IPS-18c (cell line): ENCODE results near the gene APEX1.

Experiments
- H3K4me3 ChIP-seq: 2 replicates; pipeline ENCODE4 v1.7.0; 2013; ENCODE audit warnings: low read depth, mild to moderate bottlenecking, low read length, moderate library complexity; ENCODE audit not compliant: insufficient read depth
- H3K9me3 ChIP-seq: one replicate; pipeline ENCODE4 v1.6.1; 2013; ENCODE audit warnings: mild to moderate bottlenecking, low read length, moderate library complexity; ENCODE audit not compliant: control insufficient read depth, insufficient read depth

The APEX1 gene

DNA sequence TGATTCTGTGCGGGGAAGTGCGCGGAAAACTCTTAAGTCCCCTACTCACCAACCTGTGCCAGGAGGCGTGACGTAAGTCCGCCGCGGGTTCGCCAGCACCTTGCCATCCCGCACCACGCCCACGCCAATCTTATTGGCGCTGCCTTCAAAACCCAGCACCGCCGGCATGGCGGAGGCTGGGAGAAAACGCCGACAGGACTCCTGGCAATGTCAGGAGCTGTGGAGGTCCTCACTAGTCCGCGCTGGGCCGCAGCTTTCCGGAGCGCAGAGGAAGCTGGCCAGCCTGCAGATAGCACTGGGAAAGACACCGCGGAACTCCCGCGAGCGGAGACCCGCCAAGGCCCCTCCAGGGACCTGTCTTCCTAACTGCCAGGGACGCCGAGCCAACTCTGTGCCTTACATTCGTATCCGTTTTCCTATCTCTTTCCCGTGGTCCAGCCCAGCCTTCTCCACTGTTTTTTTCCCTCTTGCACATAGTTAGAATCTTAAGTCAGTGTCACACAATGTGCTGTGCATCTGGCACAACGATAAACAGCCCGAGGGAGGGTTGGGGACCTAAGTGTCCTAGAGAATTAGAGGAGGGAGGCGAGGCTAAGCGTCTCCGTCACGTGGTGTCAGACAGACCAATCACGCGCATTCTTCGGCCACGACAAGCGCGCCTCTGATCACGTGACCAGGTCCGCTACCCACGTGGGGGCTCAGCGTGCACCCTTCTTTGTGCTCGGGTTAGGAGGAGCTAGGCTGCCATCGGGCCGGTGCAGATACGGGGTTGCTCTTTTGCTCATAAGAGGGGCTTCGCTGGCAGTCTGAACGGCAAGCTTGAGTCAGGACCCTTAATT is at the start of gene APEX1, which contains the start of gene OSGEP:
TSS of gene APEX1 (plus strand) at position 711 of the 839 bp plus-strand sequence. CDS start 420 bp downstream, outside the sequence.
TSS of gene OSGEP (minus strand) at position 297 of the 839 bp plus-strand sequence. CDS start at position 168, 129 bp downstream.
- Histone ChIP-seq H3K9me3 (no peaks in the 10 kb centered on the region), H3K4me3 (peak within 1 kb of the TSS; percentile 56)

DNA sequence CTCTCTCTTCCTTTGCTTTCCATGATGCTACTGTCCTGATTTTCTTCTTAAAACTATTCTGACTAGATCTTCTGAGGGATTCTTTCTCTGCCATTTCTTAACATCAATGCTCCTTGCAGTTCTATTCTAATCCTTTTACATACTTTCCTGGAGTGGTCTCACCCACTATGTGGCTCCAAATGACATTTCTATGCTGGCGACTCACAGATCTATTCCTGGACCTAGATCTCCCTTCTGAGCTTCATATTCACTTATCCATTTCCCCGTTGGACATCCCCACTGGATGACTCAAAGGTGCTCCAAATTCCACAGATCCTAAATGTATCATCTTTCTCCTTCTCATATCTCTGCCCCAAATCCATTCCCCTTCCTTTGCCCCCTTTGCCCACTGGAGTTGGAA is 45.8 kb upstream of the APEX1 start:
- Histone ChIP-seq H3K9me3 (peaks cover 2% of the 10 kb centered on the region), H3K4me3 (no peak overlapping the region)

DNA sequence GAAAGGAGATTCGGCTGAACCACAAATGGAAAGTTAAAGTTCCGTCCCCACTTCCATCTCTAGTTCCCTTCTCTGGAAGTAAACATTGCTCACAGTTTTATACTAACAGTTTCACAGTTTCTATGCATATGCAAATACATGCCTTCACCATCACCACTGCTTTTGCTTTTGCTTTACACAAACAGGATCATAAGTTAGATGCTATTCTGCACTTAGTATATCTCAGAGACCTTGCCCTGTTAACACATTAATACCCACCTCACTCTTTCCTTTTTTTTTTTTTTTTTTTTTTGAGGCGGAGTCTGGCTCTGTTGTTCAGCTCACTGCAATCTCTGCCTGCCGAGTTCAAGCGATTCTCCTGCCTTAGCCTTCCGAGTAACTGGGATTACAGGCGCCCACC is 42.6 kb upstream of the APEX1 start:
- peak overlapping the region; percentile 99 for H3K4me3 ChIP-seq

DNA sequence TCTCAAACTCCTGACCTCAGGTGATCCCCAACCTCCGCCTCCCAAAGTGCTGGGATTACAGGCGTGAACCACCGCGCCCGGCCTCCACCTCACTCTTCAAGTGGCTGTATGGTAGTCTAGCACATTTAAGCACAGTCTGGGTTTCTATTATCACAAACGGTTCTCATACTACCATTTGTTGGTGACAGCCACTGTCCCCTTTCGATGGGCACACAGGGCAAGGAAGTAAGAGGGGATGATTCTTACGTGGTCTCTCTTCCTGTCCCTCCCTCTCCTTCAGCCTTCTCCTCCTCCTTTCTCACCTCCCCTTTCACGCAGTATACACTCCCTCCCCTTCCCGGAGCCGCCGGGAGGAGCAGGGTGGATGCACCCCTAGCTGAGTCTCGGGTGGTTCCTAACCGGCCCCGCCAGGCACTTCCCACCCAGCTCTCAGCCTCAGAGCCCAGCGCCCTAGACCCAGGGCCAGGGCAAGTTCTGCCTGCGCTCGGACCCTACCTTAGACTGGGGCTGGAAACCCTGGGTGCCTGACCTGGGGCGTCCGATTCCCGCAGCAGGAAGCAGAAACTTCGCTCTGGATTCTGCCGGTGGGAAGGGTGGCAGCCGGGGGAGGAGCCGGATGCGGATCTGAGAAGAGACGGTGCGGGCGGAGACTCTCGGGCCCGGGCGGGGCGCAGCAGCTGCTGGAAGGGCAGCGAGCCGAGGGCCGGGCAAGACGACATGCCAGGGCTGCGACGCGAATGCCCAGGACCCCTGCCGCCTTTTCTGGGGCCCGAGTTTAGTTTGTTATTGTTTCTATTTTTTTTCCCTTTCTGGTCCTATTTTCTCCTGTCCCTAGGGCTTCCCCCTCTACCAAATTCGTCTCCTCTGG is 41.9 kb upstream of the APEX1 start, which contains the start of gene TEP1:
TSS of gene TEP1 (minus strand) at position 626 of the 868 bp plus-strand sequence. CDS start 5,062 bp downstream, outside the sequence.
- peaks cover 2% of the 10 kb centered on the region for H3K9me3 ChIP-seq
- peak within 1 kb of the TSS; percentile 99 for H3K4me3 ChIP-seq

More for the DNA sequence above, 42.6 kb upstream of the APEX1 start:
- peaks cover 2% of the 10 kb centered on the region for H3K9me3 ChIP-seq

DNA sequence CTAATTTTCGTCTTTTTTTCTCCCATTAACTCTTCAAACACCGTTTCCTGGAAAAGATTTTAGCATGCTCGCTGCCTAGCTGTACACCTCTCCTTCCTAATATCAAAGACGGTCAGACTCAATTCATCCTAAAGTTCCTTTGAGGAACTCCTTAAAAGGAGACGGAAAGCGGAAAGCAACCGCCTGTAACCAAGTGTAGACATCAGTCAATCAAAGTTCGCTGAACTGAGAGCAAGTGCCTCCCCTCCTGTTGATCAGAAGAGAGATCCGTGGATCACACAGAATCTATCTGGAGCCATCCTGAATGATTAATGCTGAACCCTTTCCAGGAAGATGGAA is 41.3 kb upstream of the APEX1 start:
- Histone ChIP-seq H3K4me3 (peak overlapping the region; percentile 99), H3K9me3 (peaks cover 2% of the 10 kb centered on the region)

DNA sequence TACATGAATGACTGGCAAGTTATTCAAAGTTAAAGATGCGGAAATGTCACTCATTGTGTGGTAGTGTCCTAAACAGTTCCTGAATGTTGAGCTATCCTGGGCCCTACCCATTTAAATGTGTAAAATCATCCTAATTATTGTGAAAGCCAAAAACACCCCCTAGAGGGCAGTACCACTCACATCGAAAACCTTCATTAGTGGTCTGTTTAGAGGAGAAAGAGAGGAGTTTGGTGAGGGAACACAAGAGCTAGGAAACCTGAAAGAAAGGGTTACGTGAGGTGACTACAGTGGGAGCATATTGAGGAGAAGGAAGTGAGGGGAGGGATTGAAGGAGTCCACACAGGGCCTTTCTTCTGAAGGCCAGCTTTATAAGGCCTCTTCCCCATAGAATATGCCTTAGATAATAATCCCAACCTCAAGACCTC is 39.2 kb upstream of the APEX1 start:
- no peak overlapping the region for H3K4me3 ChIP-seq
- H3K9me3 ChIP-seq: peaks cover 2% of the 10 kb centered on the region

DNA sequence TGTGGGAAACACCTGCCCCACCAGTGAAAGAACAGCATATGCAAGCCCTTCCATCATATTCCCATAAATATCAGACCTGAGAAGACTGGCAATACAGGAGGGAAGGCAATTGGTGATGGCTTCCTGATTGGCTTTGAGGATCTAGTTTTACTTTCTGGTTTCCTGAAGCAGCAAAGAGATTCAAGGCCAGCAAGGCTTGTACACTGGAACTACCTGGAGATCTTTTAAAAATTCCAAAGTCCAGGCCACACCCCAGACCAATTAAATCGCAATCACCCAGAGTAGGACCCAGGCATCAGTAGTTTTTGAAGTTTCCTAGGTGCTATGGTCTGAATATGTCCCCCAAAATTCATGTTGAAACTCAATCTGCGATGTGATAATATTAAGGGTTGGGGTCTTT is 38.8 kb upstream of the APEX1 start:
- no peak overlapping the region for H3K4me3 ChIP-seq
- peaks cover 2% of the 10 kb centered on the region for H3K9me3 ChIP-seq

DNA sequence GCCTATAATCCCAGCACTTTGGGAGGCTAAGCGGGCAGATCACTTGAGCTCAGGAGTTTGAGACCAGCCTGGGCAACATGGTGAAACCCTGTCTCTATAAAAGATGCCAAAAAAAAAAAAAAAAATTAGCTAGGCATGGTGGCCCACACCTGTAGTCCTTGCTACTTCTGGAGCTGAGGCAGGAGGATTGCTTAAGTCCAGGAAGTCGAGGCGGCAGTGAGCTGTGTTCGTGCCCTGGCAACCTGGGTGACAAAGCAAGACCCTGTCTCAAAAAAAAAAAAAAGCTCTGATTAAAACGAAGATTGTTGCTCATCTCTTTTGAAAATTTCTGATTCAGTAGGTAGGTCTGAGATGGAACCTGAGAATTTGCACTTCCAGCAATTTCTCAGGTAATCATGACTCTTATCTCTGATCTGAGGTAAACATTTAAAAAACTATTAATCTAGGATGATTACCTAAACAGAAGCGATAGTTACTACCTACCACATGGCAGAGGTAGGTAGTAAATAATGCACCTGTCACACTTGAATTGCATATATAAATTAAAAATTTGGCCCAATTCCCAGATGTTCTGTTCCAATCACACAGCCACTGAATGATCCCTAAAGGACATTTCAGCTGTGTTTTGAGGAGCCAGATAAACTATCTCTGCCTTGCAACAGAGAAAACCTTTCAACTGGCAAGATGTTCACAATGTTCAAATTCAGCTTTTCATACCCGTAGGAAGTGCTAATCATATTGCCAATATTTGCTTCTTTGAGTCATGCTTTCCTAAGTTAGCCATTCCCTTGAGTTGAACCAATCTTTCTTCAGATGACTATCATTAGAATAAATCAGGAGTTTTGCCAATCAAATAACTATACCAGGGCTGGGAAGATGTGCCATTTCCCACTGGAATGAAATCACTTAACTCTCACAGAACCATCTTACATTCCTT is 37.5 kb upstream of the APEX1 start:
- H3K9me3 ChIP-seq: peaks cover 2% of the 10 kb centered on the region
- no peak overlapping the region for H3K4me3 ChIP-seq

DNA sequence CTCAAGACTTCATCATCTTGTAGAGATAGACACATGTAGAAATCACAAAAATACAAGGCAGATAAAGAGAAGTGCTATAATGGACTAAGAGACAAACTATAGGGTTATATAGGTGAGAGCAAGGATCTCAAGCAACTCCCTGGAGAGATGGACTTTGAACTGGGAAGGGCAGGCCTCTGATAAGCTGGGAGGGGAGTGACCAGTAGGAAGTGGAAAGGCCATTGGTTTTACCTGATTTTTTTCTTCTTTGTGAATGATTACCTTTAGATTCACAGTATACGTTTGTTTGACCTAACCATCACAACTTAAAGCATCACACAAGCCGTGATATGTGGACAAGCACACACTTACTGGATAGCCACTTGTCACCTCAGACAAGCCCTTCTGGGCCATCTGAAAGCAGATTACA is 36.5 kb upstream of the APEX1 start:
- Histone ChIP-seq H3K4me3 (no peak overlapping the region), H3K9me3 (peaks cover 2% of the 10 kb centered on the region)

DNA sequence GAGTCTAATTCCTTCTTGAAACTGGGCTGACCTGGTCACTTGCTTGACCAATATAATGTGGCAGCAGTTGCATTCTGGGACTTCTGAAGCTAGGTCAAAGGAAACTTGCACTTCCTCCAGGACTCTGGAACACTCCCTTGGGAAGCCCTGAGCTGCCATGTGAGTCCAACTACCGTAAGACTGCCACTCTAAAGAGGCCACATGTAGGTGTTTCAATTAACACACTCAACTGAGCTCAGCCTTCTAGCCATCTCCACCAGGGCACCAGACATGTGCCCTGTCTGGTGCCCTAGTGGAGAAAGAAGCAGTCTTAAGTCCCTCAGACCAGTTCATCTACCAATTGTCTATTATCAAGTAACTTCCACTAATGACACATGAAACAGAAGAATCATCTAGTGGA is 35.6 kb upstream of the APEX1 start:
- no peaks in the 10 kb centered on the region for H3K9me3 ChIP-seq
- H3K4me3 ChIP-seq: no peak overlapping the region

DNA sequence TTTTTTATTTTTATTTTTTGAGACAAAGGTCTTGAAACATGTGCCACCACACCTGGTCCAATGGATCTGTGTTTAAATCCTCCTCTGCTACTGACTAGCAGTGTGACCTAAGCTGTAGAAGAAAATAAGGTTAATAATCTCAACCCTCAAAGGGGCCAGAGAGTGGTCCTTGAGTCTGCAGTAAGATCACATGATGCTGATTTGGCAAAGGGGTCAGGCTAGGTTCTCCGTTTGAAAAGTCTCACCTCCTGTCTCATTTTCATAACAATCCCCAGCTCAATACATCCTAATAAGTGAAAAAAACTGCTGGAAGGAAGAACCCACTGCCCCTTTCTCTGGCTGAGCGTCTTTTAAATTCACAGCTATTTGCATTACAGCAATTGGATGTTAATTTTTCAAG is 33.8 kb upstream of the APEX1 start:
- H3K4me3 ChIP-seq: no peak overlapping the region
- H3K9me3 ChIP-seq: no peaks in the 10 kb centered on the region

DNA sequence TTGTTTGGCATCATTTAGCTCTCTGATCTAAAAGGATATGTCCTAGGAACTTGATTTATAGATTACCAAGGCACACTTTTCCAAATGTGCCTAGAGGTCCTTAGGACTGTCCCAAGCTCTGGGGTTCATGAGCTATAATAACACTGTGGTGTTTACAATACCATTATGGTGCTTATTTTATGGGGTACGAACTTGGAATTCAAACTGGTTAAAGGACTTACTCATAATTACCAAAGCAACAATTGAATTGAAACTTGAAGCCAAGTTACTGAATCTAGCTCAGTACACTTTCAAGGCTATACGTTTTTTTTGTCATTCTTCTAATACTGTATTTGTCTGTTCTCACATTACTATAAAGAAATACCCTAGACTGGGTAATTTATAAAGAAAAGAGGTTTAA is 32.1 kb upstream of the APEX1 start:
- H3K9me3 ChIP-seq: no peaks in the 10 kb centered on the region

DNA sequence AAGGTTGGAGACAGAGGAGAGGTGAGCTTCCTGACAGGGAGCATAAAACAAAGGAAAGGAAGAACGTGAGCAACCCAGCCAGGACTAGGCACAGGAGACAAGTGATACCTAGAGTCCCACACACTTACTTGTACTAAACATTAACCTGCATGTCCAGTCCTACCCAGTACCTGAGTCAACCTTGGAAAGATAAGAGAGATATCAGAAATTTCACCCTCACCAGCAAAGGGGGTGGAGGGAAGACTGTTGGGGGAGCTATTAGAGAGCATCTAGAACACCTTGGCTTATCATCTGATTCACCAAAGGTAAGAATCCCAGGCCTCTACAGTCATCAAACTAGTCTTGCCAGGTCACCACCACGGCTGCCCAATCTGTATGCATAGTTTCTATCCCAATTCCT is 30.2 kb upstream of the APEX1 start:
- Histone ChIP-seq H3K9me3 (peaks cover 2% of the 10 kb centered on the region), H3K4me3 (no peak overlapping the region)

More for the DNA sequence above, 32.1 kb upstream of the APEX1 start:
- H3K4me3 ChIP-seq: no peak overlapping the region

DNA sequence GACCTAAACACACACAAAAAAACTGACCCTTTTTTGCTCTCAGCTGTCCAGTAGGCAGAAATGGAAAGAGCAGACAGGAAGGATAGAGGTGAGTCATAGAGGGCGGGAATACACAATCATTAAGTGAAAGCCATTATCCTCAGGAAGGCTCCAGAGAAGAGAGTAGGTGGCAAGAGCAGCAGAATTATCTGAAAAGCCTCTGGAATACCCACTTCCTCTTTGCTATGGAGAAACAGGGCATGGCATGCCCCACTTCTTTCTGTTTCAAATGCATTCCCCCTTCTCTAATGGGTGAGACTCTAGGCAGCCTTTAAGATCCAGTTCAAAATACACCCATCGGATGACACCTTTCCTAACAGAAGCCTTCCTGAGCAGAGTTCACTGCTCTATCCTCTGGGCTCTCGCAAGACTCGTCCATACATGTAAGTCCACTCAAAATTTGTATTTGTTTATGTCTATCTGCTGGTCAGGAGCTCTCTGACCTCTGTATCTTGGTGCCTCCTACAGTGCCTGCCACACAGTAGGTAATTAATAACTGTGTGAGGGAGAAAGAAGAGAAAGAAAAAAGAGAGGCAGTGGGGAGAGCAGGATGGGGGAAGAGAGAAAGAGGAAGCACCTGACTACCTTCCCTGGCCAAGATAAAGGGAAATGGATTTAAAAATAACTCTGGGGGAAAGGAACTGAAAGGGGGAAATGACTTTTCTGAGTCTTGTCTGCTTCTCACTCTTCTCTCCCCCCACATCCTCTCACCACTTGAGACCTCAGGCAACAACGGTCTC is 27.6 kb upstream of the APEX1 start:
- Histone ChIP-seq H3K9me3 (peaks cover 2% of the 10 kb centered on the region), H3K4me3 (no peak overlapping the region)

DNA sequence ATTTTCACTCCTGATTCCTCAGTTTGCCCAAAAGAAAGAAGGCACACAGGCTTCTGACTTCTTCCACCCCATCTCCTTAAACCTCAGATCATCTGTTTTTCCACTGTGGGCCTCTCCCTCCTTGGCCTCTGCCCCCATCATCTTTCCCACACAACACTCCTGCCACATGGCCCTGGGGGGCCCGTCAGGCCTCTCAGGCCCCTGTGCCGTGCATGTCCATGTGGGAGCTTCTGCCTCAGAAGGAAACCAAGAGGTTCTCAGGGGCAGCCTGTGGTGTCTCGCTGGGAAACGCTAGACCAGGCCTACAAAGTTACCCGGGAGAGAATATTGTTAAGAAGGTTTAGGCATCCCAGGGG is 27.0 kb upstream of the APEX1 start:
- Histone ChIP-seq H3K9me3 (peaks cover 2% of the 10 kb centered on the region), H3K4me3 (no peak overlapping the region)

DNA sequence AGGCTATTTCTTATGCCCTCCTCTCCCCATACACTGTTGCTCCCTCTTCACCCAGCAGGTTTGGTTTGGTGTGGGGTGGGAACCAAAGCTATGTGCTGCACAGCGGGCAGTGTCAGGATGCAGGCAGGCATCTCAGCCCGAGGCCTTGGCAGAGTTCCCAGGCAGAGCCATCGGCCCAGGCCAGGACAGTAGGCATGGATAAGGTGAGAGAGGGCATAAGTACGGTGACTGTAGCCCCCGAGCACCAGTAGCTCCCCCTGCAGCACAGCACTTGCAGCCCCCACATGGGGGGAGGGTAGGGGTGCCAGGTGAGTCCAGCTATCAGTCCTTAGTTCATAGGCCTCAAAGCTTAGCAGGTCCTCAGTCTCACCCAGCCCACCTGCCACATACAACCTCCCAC is 26.2 kb upstream of the APEX1 start:
- H3K4me3 ChIP-seq: no peak overlapping the region
- peaks cover 2% of the 10 kb centered on the region for H3K9me3 ChIP-seq
